HG03354 (cell line): ENCODE results near the gene SRBD1.

Experiments used
- ATAC-seq: cut with Tn5 transposase; IDR thresholded peaks from one replicate; pipeline ENCODE4 v1.9.1; 2021; ENCODE audit warnings: mild to moderate bottlenecking; ENCODE audit not compliant: unreplicated experiment, poor library complexity, severe bottlenecking

The SRBD1 gene

GRCh38 chr2:45343251-45344017 is 267.6 kb downstream of the SRBD1 start:
- ATAC-seq, result no peak

DNA sequence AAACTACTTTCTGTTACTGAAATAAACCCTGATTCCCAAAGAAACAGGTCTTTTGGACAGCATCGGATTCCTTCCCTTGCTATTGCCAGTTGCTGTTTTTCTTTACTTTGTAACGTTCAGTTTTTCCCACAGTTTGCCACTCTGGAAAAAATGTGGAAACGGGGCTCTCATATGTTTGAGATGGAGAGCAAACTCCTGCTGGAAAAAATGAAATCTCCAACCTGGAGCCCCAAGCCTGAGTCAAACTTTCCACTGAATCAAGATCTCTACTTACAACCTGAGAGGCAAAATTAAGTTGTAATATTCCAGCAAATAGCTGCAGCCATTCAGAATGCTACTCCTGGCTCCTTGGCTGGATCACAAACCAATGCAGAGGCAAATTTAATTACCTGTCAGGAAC is 270.7 kb downstream of the SRBD1 start:
- ATAC-seq, result no peak

- no peak for ATAC-seq
Observed at GRCh38 chr2:45339253-45339652, 271.8 kb downstream of the SRBD1 start.
